Measurements from ENCODE around the gene BTN3A1. TPM values are rescaled to one million over a fixed set of nuclear protein-coding genes. Genes with fewer than 3 reads are reported as not detected.

The BTN3A1 gene
- total RNA-seq, 2 donors from 2014 or later, result 15.6 to 15.9 TPM

- no peaks in the 10 kb centered on the region for H3K36me3 ChIP-seq
- intact Hi-C loops (cut with DNase I), result no loop called here
- no peak for TF ChIP-seq POLR2AphosphoS5 (IDR thresholded peaks at IDR 0.05)
- no peak for TF ChIP-seq POLR2A (IDR thresholded peaks at IDR 0.05)
- no peak for TF ChIP-seq CTCF (IDR thresholded peaks at IDR 0.05)
- no peak for DNase-seq (ENCODE audit: low spot score)
- no peak overlapping the region for H3K27ac ChIP-seq
- no peaks in the 10 kb centered on the region for H3K9me3 ChIP-seq
- no peak overlapping the region for H3K4me3 ChIP-seq
- H3K27me3 ChIP-seq (replicated peaks; ENCODE audit: insufficient read depth), result no peaks in the 10 kb centered on the region
- 80% methylated on average over 3 of the region's 3 CpGs for WGBS
- H3K4me1 ChIP-seq (replicated peaks), result no peaks in the 10 kb centered on the region
Measured at GRCh38 chr6:26427451-26427809, 25.4 kb downstream of the BTN3A1 start.

- H3K36me3 ChIP-seq, result no peaks in the 10 kb centered on the region
- TF ChIP-seq POLR2AphosphoS5 (IDR thresholded peaks at IDR 0.05) (no peak), CTCF (IDR thresholded peaks at IDR 0.05) (no peak), POLR2A (IDR thresholded peaks at IDR 0.05) (no peak)
- H3K9me3 ChIP-seq, result no peaks in the 10 kb centered on the region
- H3K4me3 ChIP-seq, result no peak overlapping the region
- H3K27me3 ChIP-seq (replicated peaks; ENCODE audit: insufficient read depth), result no peaks in the 10 kb centered on the region
- WGBS, result 97% methylated on average over 2 of the region's 2 CpGs
- no peak for DNase-seq (ENCODE audit: low spot score)
- H3K27ac ChIP-seq, result no peak overlapping the region
- intact Hi-C loops (cut with DNase I), result no loop called here
- no peaks in the 10 kb centered on the region for H3K4me1 ChIP-seq (replicated peaks)
Measured at GRCh38 chr6:26428206-26428605, 26.1 kb downstream of the BTN3A1 start.

GRCh38 chr6:26430787-26431186 is 28.7 kb downstream of the BTN3A1 start:
- WGBS, result 95% methylated on average over 5 of the region's 5 CpGs
- Histone ChIP-seq H3K27me3 (replicated peaks; ENCODE audit: insufficient read depth) (no peaks in the 10 kb centered on the region), H3K36me3 (no peaks in the 10 kb centered on the region), H3K9me3 (no peaks in the 10 kb centered on the region), H3K4me3 (no peak overlapping the region), H3K4me1 (replicated peaks) (no peaks in the 10 kb centered on the region), H3K27ac (no peak overlapping the region)
- DNase-seq (ENCODE audit: low spot score), result no peak
- TF ChIP-seq POLR2A (IDR thresholded peaks at IDR 0.05) (no peak), CTCF (IDR thresholded peaks at IDR 0.05) (no peak), POLR2AphosphoS5 (IDR thresholded peaks at IDR 0.05) (no peak)
- intact Hi-C loops (cut with DNase I), result no loop called here

GRCh38 chr6:26431258-26432172 is 29.4 kb downstream of the BTN3A1 start:
- no peaks in the 10 kb centered on the region for H3K27me3 ChIP-seq (replicated peaks; ENCODE audit: insufficient read depth)
- TF ChIP-seq POLR2AphosphoS5 (IDR thresholded peaks at IDR 0.05), result no peak
- no peak for TF ChIP-seq CTCF (IDR thresholded peaks at IDR 0.05)
- TF ChIP-seq POLR2A (IDR thresholded peaks at IDR 0.05), result no peak
- no peak overlapping the region for H3K4me3 ChIP-seq
- H3K27ac ChIP-seq, result no peak overlapping the region
- WGBS, result 73% methylated on average over 6 of the region's 6 CpGs
- H3K36me3 ChIP-seq, result no peaks in the 10 kb centered on the region
- H3K4me1 ChIP-seq (replicated peaks), result no peaks in the 10 kb centered on the region
- no peak for DNase-seq (ENCODE audit: low spot score)
- intact Hi-C loops (cut with DNase I), result no loop called here
- H3K9me3 ChIP-seq, result no peaks in the 10 kb centered on the region
